GM15510 (cell line): Measurements from ENCODE around the gene PDE4D.

Experiments
- POLR2A ChIP-seq: IDR thresholded peaks from 3 replicates; pipeline ENCODE4 v1.6.1; 2011; ENCODE audit warnings: borderline replicate concordance; ENCODE audit not compliant: insufficient read length; ENCODE audit errors: extremely low read depth

Gene PDE4D

DNA sequence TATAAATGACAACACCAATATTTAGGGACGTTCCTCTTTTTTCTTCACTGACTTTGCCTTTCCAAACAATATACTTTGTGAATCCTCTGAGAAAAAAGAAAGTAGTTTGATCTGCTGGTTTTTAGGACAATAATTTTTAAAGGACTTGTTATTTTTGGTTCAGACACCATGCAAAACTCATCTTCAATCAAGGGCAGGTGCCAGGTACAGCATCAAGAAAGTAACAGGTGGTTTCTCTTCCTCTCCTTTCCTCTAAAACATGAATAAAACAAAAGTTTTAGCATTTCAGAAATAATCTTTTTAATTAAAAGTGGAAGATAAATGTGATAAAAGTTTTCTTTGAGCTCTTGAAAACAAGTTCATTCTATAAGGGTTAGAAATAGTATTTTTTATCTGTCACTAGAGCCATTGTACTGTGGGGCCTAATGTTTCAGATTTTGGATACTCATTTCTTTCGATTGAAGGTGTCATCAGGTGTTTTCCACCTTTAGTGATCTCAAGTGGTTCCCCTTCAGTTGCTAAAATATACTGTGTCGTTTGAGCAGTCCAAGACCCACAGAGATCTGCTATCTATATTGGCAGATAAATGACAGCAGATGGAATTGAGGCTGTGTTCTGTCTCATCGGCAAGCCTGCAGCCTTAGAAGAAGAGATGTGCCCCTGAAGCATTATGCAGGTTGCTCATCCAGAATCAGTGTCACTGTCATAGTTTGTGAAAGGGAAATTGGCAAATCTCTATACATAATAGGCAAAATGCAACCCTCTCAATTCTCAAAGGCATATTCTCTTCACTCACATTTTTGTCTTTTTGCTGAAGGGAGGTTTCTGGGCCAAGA lies 499.7 kb downstream of the PDE4D start:
- TF ChIP-seq POLR2A, result no peak

DNA sequence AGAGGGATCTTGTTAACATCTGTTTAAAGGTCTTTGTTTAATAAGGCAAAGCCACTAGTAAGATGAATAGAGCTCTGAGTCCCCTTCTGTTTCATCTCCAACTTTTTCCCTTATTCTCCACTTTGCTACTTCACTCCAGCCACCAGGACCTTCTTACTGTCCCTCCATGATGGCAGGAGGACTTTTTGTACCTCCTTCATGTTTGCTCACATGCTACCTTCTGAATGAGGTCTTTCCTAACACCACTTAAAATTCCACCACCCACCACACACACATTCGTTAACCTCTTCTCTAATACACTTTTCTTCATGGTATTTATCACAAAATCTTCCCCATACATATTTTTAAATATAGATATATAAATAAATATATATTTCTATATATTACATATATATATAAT lies 501.9 kb downstream of the PDE4D start:
- TF ChIP-seq POLR2A, result no peak

DNA sequence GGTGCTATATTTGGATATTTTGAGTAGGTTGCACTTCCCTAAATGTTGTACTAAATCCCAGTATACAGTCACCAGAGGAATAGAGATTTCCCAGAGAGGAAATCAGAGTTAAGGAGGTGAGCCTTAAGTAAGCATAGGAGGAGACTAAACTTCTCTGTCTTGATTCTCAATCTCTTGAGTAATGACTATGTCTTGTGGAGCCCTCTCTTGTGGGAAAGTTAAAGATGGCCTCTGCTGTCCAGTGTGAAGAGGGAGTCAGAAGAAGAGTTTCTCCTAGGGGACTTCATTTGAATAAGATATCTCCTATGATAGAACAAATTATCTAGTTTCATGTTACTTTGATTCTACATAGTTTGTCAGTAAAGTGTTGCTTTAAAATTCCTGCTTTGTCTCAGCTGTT lies 502.5 kb downstream of the PDE4D start:
- TF ChIP-seq POLR2A, result no peak

DNA sequence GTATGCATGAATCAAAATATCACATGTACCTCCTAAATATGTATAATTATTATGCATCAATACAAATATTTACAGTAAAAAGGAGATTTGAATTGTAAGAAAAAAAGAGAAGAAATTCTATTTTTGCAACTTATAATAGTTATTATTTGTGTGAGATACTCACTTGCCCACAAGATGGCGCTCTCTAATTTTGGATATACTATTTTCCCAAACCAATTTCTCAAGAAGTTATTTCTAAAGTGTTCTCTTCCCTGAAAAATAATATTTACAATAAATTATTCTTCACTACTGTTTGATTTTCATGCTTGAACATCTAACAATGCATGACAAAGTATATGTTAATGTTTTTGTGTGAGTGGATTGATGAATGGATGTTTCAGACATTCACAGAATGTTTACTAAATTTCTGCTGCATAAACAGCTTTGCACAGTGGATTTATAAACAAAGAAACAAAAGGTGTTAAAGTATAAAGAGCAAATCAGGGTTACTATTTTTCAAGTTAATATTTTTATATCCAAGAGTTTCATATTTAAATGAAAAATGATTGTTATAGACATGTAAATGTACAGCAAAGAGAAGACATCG lies 503.4 kb downstream of the PDE4D start:
- TF ChIP-seq POLR2A, result no peak

DNA sequence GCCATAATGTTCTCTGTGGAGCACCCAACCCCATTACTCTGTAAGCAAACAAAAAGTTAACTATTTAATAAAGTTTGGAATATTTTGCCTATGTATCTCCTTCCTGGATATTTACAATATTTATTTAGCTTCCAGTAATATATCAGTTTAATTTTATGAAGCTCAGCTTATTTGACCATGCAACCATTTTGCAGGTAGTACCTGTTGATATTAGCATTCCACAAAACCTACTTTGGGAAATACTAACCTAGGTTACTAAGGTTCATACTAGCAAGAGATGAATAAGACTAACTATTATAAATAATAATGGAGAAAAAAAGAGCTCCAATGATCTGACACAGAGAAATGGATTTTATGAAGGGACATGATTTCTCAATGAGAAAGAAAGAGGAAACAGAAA lies 506.4 kb downstream of the PDE4D start:
- no peak for TF ChIP-seq POLR2A

DNA sequence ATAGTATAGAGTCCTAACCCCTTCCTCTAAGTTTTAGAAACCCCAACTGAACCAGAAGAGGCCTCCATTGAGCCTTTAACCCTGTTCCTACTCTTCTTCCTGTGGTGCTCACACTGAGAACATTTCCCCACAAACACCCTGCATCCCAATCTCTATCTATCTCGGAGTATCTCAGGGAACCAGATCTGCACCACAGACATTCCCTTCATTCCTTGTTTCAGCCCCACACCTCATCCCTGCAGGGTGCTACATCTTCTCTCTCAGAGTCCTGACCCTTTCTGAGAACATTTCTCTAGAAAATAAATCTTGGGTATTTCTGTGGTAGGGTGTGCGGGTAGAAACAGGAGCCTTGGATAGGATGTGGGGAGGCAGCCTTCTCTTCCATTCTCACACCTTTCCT lies 507.8 kb downstream of the PDE4D start:
- no peak for TF ChIP-seq POLR2A

DNA sequence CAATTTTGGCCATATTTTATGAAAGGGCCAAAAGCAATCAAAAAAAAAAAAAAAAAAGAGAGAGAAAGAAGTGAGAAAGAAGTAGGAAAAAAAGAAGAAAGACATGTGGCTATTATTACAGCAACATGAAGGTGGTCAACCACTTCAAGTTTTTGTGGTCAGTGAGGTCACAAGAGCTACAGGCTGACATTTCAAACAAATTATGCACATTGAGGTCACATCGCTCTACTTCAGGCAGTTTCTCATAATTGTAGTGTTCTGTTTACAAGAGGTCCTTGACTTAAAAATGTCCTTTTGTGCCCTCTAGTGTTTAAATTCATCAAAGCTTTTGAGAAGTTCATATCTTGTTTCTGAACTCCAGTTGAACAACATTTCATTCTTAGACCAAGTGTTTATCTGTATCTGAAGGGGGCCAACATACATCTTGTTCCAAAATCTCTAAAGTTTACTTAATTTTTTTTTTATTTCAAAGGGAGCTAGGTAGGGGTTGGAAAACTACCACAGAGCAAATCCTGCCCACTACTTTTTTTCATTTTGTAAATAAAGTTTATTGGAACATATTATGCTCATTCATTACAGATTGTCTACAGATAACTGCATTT lies 513.1 kb downstream of the PDE4D start:
- no peak for TF ChIP-seq POLR2A

DNA sequence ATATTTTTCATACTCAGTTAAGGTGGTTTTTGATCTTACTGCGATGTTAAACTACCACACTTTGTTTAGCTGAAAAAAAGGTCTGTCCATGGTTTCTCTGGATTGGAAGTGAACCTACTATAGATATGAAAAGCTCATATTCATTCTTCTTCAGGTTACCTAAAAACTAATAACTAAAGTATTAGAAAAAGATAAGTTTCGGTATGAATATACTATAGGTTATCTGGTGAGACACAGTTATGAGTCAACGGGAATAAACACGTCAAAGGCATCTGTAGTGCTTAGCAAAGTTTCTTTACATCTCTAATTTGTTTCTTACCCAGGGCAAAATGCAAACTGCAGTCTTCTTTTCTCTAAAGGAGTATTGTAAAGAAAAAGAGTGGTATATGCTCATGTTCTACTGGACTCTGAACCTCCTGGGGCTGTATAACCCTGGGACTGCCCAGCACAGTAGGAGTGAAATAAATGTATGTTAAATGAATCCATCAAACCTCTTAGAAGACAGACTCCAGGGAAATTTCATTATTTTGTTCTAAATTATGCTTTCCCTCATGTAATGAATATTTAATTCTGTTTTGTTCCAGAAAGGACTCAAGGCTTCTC lies 521.9 kb downstream of the PDE4D start:
- TF ChIP-seq POLR2A, result no peak

DNA sequence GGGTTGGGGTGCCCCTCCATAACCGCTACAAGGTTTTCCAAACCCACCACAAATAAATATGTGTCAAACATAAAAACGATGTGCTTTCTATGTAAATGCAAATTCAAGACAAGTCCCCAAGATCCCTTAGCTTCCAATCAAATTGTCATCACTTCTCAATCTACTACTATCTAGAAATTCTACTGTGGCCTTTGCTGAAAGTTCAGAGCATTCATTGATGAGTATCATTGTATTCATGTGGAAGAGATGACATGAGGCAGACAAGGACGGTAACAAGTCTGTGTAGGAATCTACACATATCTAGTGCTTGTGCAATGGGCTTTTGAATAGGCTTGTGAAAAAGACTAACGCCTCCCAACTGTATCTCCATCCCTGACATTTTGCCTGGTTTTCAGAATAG lies 524.6 kb downstream of the PDE4D start:
- no peak for TF ChIP-seq POLR2A

DNA sequence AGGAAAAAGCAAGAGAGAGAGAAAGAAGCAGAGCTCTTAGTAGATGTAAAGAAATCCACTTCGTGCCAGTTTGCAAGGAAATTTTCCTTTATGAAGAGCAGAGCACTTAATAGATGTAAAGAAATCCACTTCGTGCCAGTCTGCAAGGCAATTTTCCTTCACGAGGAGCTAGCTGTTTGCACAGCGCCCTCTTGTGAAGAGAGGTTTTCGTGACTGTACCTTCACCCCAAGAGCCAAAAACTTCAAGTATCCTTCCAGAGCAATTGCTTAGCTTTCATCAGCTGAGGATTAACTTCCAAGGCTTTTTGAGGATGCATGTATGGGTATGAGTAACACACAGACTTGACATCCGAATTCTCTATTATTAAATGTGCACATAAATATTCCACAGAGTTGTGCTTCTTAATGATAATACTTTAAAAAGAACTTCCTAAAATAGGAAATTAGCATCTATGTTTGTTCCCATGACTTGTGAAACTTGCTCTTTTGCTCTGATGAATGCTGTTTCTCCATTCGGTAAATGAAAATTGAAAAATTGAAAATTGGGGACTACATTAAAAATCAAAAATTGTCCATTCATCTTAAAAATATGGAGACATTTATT lies 525.6 kb downstream of the PDE4D start:
- TF ChIP-seq POLR2A, result no peak

DNA sequence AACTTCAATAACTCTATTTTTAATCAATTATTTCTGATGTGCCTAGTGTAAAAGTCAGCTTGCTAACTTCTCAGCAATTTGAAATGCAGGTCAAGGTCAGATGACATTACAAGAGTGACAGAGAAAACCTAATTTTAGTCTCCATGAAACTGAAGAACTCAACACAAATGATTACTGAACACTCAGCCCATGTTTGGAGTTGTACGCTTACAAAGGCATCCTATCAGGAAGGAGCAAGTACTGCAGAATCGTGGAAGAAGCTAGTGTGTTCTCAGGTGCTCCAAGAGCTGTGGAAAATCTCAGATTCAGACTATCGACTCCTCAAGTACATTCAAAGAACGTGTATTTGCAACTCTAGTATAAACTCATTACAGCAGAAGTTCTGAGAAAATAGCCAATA lies 526.7 kb downstream of the PDE4D start:
- TF ChIP-seq POLR2A, result no peak

DNA sequence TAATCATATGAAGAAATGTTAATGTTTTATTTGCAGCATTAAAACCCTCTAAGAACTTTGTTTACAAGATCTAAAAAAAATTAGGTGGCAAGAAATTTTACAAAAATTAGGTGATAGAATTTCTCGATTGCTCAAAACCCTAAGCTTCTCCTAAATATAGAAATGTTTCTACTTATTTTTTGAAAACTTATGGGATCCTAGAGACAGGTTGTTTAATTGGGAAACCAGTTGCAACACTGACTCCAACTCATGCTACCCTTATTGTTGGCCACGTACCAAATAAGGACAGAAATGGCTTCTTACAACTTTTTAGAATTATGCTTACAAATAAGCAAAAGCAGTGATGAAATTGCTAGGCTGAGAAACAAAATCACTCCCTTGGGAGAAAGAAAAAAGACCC lies 531.1 kb downstream of the PDE4D start:
- TF ChIP-seq POLR2A, result no peak

DNA sequence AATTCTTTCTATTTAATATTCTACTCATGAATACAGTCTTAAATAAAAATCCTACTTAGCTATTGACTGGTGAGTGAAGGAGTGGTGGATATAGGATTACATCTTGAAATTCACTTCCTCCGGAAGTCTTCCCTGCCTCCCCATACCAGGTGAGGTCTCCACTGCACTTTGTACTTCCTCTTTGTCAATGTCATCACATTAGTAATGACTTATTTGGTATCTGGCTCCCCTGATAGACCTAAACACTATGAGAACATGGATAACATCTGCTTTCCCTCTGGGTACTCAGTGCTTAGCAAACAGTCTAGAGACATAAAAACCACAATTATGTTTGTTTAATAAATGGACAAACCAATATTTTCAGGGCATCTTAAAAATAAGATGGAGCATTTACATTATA lies 532.1 kb downstream of the PDE4D start:
- no peak for TF ChIP-seq POLR2A

DNA sequence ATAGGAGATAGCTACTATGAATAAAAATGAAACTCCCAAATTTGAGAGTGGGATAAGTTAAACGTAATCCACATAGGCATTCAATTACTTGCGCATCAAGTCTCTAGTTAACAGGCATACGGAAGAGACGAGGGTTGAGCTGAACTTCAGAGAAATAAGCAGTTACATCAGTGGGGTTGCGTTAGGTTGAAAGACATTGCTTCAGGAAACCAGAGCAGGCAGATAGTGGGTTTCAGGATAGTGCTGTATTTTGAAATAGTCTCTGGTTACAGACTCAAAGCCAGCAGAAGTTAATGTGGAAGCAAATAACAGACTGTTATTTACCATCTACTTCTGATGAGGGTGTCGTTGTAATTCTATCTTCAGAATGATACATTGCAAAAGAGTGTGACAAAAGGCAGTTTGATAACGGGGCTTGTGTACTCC lies 533.4 kb downstream of the PDE4D start:
- no peak for TF ChIP-seq POLR2A
